NCI-H748 treated with DMSO at 0.1 percent for 48 hours (cell line): ENCODE data around the gene OR13H1.
"Not testable (repeated sequence)": the region's sequence is repeated elsewhere in the genome, so short reads cannot be mapped to it uniquely, and the experiment has no call there.

Source experiments
- DNase-seq: peaks from one replicate; lab custom pipeline; 2025; lab: John Stamatoyannopoulos, UW

The OR13H1 gene

GRCh38 chrX:131543774-131544173, at the start of gene OR13H1:
OR13H1 (plus strand) TSS chrX:131544074; CDS start chrX:131544074, 0 bp downstream.
- DNase-seq, result no peak

GRCh38 chrX:131501556-131501955, 42.3 kb upstream of the OR13H1 start:
- not testable (repeated sequence) for DNase-seq

- no peak for DNase-seq
These were observed 30.5 kb upstream of the OR13H1 start for GRCh38 chrX:131513159-131513914.

GRCh38 chrX:131521824-131522223, 22.1 kb upstream of the OR13H1 start:
- DNase-seq, result no peak

- DNase-seq, result no peak
These were observed 344 bp downstream of the OR13H1 start for GRCh38 chrX:131544218-131544617.

- DNase-seq, result no peak
These were observed 5.1 kb downstream of the OR13H1 start for GRCh38 chrX:131549011-131549410.

- DNase-seq, result not testable (repeated sequence)
These were observed 8.6 kb downstream of the OR13H1 start for GRCh38 chrX:131552453-131552852.

GRCh38 chrX:131558562-131558961, 14.7 kb downstream of the OR13H1 start:
- DNase-seq, result no peak

GRCh38 chrX:131564553-131565229, 20.8 kb downstream of the OR13H1 start:
- DNase-seq, result no peak

- no peak for DNase-seq
These were observed 22.0 kb downstream of the OR13H1 start for GRCh38 chrX:131565909-131566308.

- no peak for DNase-seq
These were observed 27.5 kb downstream of the OR13H1 start for GRCh38 chrX:131571348-131571747.

GRCh38 chrX:131572372-131573014, 28.6 kb downstream of the OR13H1 start:
- no peak for DNase-seq

- DNase-seq, result no peak
These were observed 33.5 kb downstream of the OR13H1 start for GRCh38 chrX:131577413-131577812.

- no peak for DNase-seq
These were observed 34.3 kb downstream of the OR13H1 start for GRCh38 chrX:131577999-131578734.

GRCh38 chrX:131578735-131579367, 35.0 kb downstream of the OR13H1 start:
- DNase-seq, result not testable (repeated sequence)

GRCh38 chrX:131588995-131589394, 45.1 kb downstream of the OR13H1 start:
- no peak for DNase-seq
